ENCODE results near the gene UBD.

- TF ChIP-seq REST (tag by site-specific recombination; IDR thresholded peaks at IDR 0.05) (no peak), ZSCAN4 (tag by site-specific recombination; IDR thresholded peaks at IDR 0.05) (no peak), ZFP41 (tag by site-specific recombination; IDR thresholded peaks at IDR 0.05; ENCODE audit: borderline replicate concordance) (no peak), ZNF555 (tag by site-specific recombination; conservative IDR thresholded peaks at IDR 0.05) (no peak), CTCF (tag by site-specific recombination; IDR thresholded peaks at IDR 0.05) (no peak), ZNF843 (tag by site-specific recombination; IDR thresholded peaks at IDR 0.05) (no peak), TSHZ1 (tag by site-specific recombination; IDR thresholded peaks at IDR 0.05; ENCODE audit: borderline replicate concordance) (no peak), ZFP3 (tag by site-specific recombination; IDR thresholded peaks at IDR 0.05; ENCODE audit: low read depth) (no peak), ZNF518A (tag by site-specific recombination; conservative IDR thresholded peaks at IDR 0.05; ENCODE audit: low read depth) (no peak), ZNF239 (tag by site-specific recombination; IDR thresholded peaks at IDR 0.05) (no peak), ZNF776 (tag by site-specific recombination; IDR thresholded peaks at IDR 0.05; ENCODE audit: borderline replicate concordance) (no peak), ZNF302 (tag by site-specific recombination; IDR thresholded peaks at IDR 0.05; ENCODE audit: low read depth) (no peak), ZNF280C (tag by site-specific recombination; IDR thresholded peaks at IDR 0.05) (no peak), ZNF510 (tag by site-specific recombination; IDR thresholded peaks at IDR 0.05; ENCODE audit: insufficient replicate concordance) (no peak)
These were observed 973 bp downstream of the UBD start for GRCh38 chr6:29558439-29559079.

Measured in HEK293 (cell line).